GM12892 (cell line): ENCODE data around the gene COL23A1.

Source experiments
- DNase-seq: peaks from one replicate; pipeline ENCODE4 v3.0.0; 2011; ENCODE audit not compliant: insufficient read length
- FAIRE-seq: peaks from 2 replicates; lab custom pipeline; 2011; peaks lifted over from hg19 to GRCh38; lab: Jason Lieb, UNC
- POLR2A ChIP-seq: IDR thresholded peaks from 2 replicates; pipeline ENCODE4 v1.6.1; 2011; ENCODE audit warnings: low read depth, low read length, control low read depth
- POLR2AphosphoS5 ChIP-seq: IDR thresholded peaks from 2 replicates; pipeline ENCODE4 v1.6.1; 2011; ENCODE audit warnings: low read depth, low read length, control low read depth
- TAF1 ChIP-seq: IDR thresholded peaks from 2 replicates; pipeline ENCODE4 v1.6.1; 2011; ENCODE audit warnings: low read depth, mild to moderate bottlenecking, control low read depth, low read length, borderline replicate concordance

The COL23A1 gene

DNA sequence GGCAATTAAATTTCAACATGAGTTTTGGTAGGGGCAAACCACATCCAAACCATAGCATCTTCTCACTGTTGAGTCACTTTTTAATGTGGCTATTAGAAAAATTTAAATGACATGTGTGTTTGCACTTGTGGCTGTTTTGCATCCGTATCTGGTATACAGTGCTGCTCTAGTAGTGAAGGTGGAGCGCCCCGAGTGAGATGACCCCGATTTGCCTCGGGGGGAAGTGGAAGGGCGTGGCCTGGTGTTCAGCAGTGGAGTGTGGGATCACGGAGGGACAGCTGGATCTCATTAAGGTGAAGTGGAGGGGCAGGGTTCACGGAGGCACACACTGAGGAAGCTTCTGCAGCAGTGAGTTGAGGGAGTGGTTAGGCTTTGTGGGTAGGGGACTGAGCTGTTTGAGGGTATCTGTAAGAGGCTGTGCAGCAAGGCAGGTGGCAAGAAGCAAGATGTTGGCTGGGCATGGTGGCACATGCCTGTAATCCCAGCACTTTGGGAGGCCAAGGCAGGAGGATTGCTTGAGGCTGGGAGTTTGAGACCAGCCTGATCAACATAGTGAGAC, 396.9 kb downstream of the COL23A1 start:
- FAIRE-seq (no peak), DNase-seq (no peak)
- TF ChIP-seq POLR2A (no peak), TAF1 (no peak), POLR2AphosphoS5 (no peak)

DNA sequence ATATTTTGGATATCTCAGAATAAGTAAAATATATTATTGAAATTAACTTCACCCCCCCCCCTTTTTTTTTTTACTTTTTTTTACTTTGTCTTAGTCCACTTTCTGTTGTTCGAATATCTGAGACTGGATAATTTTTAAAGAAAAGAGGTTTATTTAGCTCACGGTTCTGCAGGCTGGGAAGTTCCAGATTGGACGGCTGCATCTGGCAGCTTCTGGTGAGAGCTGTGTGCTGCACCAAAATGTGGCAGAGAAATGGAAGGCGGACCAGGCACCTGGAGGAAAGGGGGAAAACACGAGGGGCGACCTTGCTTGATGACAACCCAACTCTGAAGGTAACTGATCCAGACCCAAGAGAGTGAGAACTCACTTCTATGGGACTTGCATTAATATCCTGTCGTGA, 397.4 kb downstream of the COL23A1 start:
- no peak for TF ChIP-seq POLR2AphosphoS5
- no peak for TF ChIP-seq POLR2A
- no peak for TF ChIP-seq TAF1
- DNase-seq (no peak), FAIRE-seq (no peak)

DNA sequence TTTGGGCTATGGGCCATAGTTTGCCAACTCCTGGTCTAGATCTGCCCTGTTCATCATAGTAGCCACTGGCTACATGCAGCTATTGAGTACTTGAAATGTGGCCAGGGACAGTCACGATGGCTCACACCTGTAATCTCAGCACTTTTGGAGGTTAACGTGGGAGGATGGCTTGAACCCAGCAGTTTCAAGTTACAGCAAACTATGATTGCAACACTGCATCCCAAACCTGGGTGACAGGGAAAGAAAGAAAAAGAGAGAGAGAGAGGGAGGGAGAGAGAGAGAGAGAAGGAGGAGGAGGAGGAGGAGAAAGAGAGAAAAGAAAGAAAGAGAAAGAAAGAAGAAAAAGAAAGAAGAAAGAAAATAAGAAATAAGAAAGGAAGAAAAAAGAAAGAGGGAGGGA, 397.9 kb downstream of the COL23A1 start:
- DNase-seq (no peak), FAIRE-seq (no peak)
- TF ChIP-seq POLR2AphosphoS5, result no peak
- TF ChIP-seq TAF1, result no peak
- TF ChIP-seq POLR2A, result no peak

DNA sequence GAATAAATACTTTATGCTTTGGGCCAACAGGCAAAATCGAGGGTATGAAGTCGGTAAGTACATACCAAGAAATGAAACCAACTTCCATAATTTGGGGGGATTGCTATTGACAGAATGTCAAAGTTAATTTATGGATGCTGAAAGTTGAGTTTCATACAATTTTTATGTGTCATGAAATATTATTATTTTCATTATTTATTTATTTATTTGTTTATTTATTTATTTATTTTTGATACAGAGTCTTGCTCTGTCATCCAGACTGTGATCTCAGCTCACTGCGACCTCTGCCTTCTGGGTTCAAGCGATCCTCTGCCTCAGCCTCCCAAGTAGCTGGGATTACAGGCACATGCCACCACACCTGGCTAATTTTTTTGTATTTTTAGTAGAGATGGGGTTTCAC, 398.5 kb downstream of the COL23A1 start:
- no peak for TF ChIP-seq POLR2AphosphoS5
- no peak for TF ChIP-seq TAF1
- TF ChIP-seq POLR2A, result no peak
- DNase-seq, result no peak
- no peak for FAIRE-seq

DNA sequence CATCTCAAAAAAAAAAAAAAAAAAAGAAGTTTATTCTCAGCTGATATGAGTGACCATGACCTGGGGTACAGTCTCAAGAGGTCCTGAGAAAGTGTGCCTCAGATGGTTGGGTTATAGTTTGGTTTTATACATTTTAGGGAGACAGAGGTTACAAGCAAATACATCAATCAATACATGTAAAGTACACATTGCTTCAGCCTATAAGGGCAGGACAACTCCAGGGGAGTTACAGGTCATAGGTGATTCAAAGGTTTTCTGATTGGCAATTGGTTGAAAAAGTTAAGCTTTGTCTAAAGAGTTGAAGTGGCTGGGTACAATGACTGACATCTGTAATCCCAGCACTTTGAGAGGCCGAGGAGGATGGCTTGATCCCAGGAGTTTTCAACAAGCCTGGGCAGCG, 400.8 kb downstream of the COL23A1 start:
- DNase-seq, result no peak
- no peak for FAIRE-seq
- TF ChIP-seq POLR2A (no peak), POLR2AphosphoS5 (no peak), TAF1 (no peak)
